DMS53 treated with DMSO at 0.1 percent for 48 hours (cell line): ENCODE measurements around the gene AGBL1.
"Not testable (repeated sequence)": the region's sequence is repeated elsewhere in the genome, so short reads cannot be mapped to it uniquely, and the experiment has no call there.

ENCODE experiments used
- DNase-seq: peaks from one replicate; lab custom pipeline; 2025; ENCODE audit not compliant: unreplicated experiment; lab: John Stamatoyannopoulos, UW

The AGBL1 gene

GRCh38 chr15:87038404-87038803, 958.7 kb downstream of the AGBL1 start:
- DNase-seq: no peak

GRCh38 chr15:87042619-87043018, 962.9 kb downstream of the AGBL1 start:
- not testable (repeated sequence) for DNase-seq

GRCh38 chr15:87045746-87046145, 966.1 kb downstream of the AGBL1 start:
- DNase-seq: no peak

GRCh38 chr15:87047203-87047965, 967.7 kb downstream of the AGBL1 start:
- DNase-seq: no peak
